IPS-18a (cell line): ENCODE measurements around the gene ACOT7.

Experiments
- H3K27ac ChIP-seq: one replicate; pipeline ENCODE4 v1.5.1; 2013; ENCODE audit warnings: low read length
- H3K27me3 ChIP-seq: one replicate; pipeline ENCODE4 v1.6.1; 2013; ENCODE audit warnings: mild to moderate bottlenecking, low read length; ENCODE audit not compliant: control insufficient read depth, insufficient read depth
- H3K36me3 ChIP-seq: one replicate; pipeline ENCODE4 v1.6.1; 2013; ENCODE audit warnings: low read depth, low read length; ENCODE audit not compliant: control insufficient read depth
- H3K4me1 ChIP-seq: one replicate; pipeline ENCODE4 v1.6.1; 2013; ENCODE audit warnings: low read depth, low read length; ENCODE audit not compliant: control insufficient read depth
- H3K4me3 ChIP-seq: one replicate; pipeline ENCODE4 v1.5.1; 2013; ENCODE audit warnings: low read length
- H3K9ac ChIP-seq: one replicate; pipeline ENCODE4 v1.6.1; 2013; ENCODE audit warnings: mild to moderate bottlenecking, low read length, moderate library complexity
- H3K9me3 ChIP-seq: one replicate; pipeline ENCODE4 v1.6.1; 2013; ENCODE audit warnings: low read depth, low read length; ENCODE audit not compliant: control insufficient read depth

ACOT7 gene

GRCh38 chr1:6295910-6296309 lies 97.7 kb downstream of the ACOT7 start:
- H3K27me3 ChIP-seq, result no peaks in the 10 kb centered on the region
- no peaks in the 10 kb centered on the region for H3K4me1 ChIP-seq
- no peak overlapping the region for H3K4me3 ChIP-seq
- H3K9me3 ChIP-seq, result no peaks in the 10 kb centered on the region
- no peak overlapping the region for H3K9ac ChIP-seq
- no peak overlapping the region for H3K27ac ChIP-seq
- H3K36me3 ChIP-seq, result peaks cover 15% of the 10 kb centered on the region

GRCh38 chr1:6294890-6295556 lies 98.5 kb downstream of the ACOT7 start:
- Histone ChIP-seq H3K4me1 (no peaks in the 10 kb centered on the region), H3K36me3 (peaks cover 15% of the 10 kb centered on the region), H3K9me3 (no peaks in the 10 kb centered on the region), H3K9ac (no peak overlapping the region), H3K4me3 (no peak overlapping the region), H3K27me3 (no peaks in the 10 kb centered on the region), H3K27ac (no peak overlapping the region)

- H3K4me1 ChIP-seq, result no peaks in the 10 kb centered on the region
- no peak overlapping the region for H3K27ac ChIP-seq
- H3K36me3 ChIP-seq, result peaks cover 15% of the 10 kb centered on the region
- H3K9ac ChIP-seq, result no peak overlapping the region
- no peaks in the 10 kb centered on the region for H3K27me3 ChIP-seq
- no peaks in the 10 kb centered on the region for H3K9me3 ChIP-seq
- H3K4me3 ChIP-seq, result no peak overlapping the region
These were observed 99.3 kb downstream of the ACOT7 start for GRCh38 chr1:6294080-6294889.

GRCh38 chr1:6292102-6292501 lies 101.5 kb downstream of the ACOT7 start:
- H3K27ac ChIP-seq, result no peak overlapping the region
- no peaks in the 10 kb centered on the region for H3K9me3 ChIP-seq
- H3K36me3 ChIP-seq, result peaks cover 17% of the 10 kb centered on the region
- no peaks in the 10 kb centered on the region for H3K27me3 ChIP-seq
- H3K4me1 ChIP-seq, result no peaks in the 10 kb centered on the region
- no peak overlapping the region for H3K9ac ChIP-seq
- H3K4me3 ChIP-seq, result no peak overlapping the region

- H3K36me3 ChIP-seq, result peaks cover 8% of the 10 kb centered on the region
- H3K4me3 ChIP-seq, result no peak overlapping the region
- no peak overlapping the region for H3K9ac ChIP-seq
- no peaks in the 10 kb centered on the region for H3K27me3 ChIP-seq
- H3K4me1 ChIP-seq, result no peaks in the 10 kb centered on the region
- no peaks in the 10 kb centered on the region for H3K9me3 ChIP-seq
- no peak overlapping the region for H3K27ac ChIP-seq
These were observed 104.9 kb downstream of the ACOT7 start for GRCh38 chr1:6288665-6289064.

GRCh38 chr1:6288026-6288425 lies 105.5 kb downstream of the ACOT7 start:
- H3K27me3 ChIP-seq, result no peaks in the 10 kb centered on the region
- peaks cover 2% of the 10 kb centered on the region for H3K36me3 ChIP-seq
- H3K4me1 ChIP-seq, result no peaks in the 10 kb centered on the region
- no peak overlapping the region for H3K9ac ChIP-seq
- H3K27ac ChIP-seq, result no peak overlapping the region
- no peak overlapping the region for H3K4me3 ChIP-seq
- no peaks in the 10 kb centered on the region for H3K9me3 ChIP-seq

- H3K4me3 ChIP-seq, result no peak overlapping the region
- no peaks in the 10 kb centered on the region for H3K27me3 ChIP-seq
- no peak overlapping the region for H3K9ac ChIP-seq
- no peak overlapping the region for H3K27ac ChIP-seq
- H3K36me3 ChIP-seq, result peaks cover 2% of the 10 kb centered on the region
- H3K9me3 ChIP-seq, result no peaks in the 10 kb centered on the region
- no peaks in the 10 kb centered on the region for H3K4me1 ChIP-seq
These were observed 106.1 kb downstream of the ACOT7 start for GRCh38 chr1:6287431-6287886.

GRCh38 chr1:6287029-6287428 lies 106.5 kb downstream of the ACOT7 start:
- no peaks in the 10 kb centered on the region for H3K27me3 ChIP-seq
- H3K4me1 ChIP-seq, result no peaks in the 10 kb centered on the region
- peaks cover 2% of the 10 kb centered on the region for H3K36me3 ChIP-seq

GRCh38 chr1:6286266-6286665 lies 107.3 kb downstream of the ACOT7 start:
- Histone ChIP-seq H3K9me3 (no peaks in the 10 kb centered on the region), H3K4me1 (no peaks in the 10 kb centered on the region), H3K27me3 (no peaks in the 10 kb centered on the region), H3K27ac (no peak overlapping the region), H3K4me3 (no peak overlapping the region), H3K9ac (no peak overlapping the region), H3K36me3 (peaks cover 2% of the 10 kb centered on the region)

More at GRCh38 chr1:6287029-6287428, 106.5 kb downstream of the ACOT7 start:
- H3K9me3 ChIP-seq, result no peaks in the 10 kb centered on the region
- no peak overlapping the region for H3K9ac ChIP-seq
- H3K4me3 ChIP-seq, result no peak overlapping the region
- H3K27ac ChIP-seq, result no peak overlapping the region

- H3K36me3 ChIP-seq, result peaks cover 2% of the 10 kb centered on the region
- H3K9ac ChIP-seq, result no peak overlapping the region
- no peaks in the 10 kb centered on the region for H3K4me1 ChIP-seq
- no peaks in the 10 kb centered on the region for H3K9me3 ChIP-seq
- H3K4me3 ChIP-seq, result no peak overlapping the region
- no peaks in the 10 kb centered on the region for H3K27me3 ChIP-seq
- no peak overlapping the region for H3K27ac ChIP-seq
These were observed 108.2 kb downstream of the ACOT7 start for GRCh38 chr1:6285336-6285735.

- peaks cover 2% of the 10 kb centered on the region for H3K36me3 ChIP-seq
- no peaks in the 10 kb centered on the region for H3K27me3 ChIP-seq
- no peaks in the 10 kb centered on the region for H3K9me3 ChIP-seq
- H3K27ac ChIP-seq, result no peak overlapping the region
- no peaks in the 10 kb centered on the region for H3K4me1 ChIP-seq
- H3K9ac ChIP-seq, result no peak overlapping the region
- no peak overlapping the region for H3K4me3 ChIP-seq
These were observed 110.8 kb downstream of the ACOT7 start for GRCh38 chr1:6282577-6283270.
